Measurements from ENCODE around the gene WNT8B. TPM values are rescaled to one million over a fixed set of nuclear protein-coding genes. Genes with fewer than 3 reads are reported as not detected.

WNT8B gene
- total RNA-seq, 1 donor from 2014 or later: not detected

DNA sequence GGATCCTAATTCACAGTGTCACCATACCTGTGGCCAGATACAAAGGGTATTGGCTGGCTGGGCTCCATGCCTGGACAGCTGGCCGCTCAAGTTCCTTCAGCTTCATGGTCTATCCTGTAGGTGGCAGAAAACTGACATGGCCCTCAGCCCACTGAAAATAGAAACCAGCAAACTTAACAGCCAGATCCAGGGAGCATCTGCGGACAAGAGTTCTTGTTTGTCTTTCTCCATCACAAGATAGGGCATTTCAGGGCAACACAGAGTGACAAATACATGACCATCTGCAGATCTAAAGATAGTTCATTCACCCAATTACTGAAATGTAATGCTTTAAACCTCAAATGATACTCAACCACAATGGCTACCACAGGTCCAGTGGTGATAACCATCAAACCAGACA, 54.0 kb downstream of the WNT8B start:
- no peak for DNase-seq (ENCODE audit: extremely low read depth, low read depth, low spot score)

DNA sequence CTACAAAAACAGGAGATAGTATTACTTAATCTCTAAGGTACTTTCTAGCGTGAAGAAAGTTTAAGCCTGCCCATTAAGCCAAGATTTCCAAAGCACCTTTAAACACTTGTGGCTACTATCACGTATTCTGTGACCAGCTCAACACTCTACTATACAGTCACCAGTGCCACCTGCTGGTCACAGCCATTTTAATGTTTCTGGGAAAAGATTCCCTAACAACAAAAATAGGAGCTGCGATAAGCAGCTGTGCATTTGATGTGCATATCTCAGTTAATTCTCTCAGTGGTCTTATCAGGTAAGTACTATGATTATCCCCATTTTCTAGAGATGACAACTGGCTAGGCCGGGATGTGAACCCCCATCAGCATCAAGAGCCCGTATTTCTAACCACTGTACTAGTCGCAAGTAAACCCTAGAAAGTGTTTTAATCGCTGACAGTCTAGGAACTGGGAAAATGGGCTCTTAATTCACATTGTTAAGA, 56.0 kb downstream of the WNT8B start:
- no peak for DNase-seq (ENCODE audit: extremely low read depth, low read depth, low spot score)

DNA sequence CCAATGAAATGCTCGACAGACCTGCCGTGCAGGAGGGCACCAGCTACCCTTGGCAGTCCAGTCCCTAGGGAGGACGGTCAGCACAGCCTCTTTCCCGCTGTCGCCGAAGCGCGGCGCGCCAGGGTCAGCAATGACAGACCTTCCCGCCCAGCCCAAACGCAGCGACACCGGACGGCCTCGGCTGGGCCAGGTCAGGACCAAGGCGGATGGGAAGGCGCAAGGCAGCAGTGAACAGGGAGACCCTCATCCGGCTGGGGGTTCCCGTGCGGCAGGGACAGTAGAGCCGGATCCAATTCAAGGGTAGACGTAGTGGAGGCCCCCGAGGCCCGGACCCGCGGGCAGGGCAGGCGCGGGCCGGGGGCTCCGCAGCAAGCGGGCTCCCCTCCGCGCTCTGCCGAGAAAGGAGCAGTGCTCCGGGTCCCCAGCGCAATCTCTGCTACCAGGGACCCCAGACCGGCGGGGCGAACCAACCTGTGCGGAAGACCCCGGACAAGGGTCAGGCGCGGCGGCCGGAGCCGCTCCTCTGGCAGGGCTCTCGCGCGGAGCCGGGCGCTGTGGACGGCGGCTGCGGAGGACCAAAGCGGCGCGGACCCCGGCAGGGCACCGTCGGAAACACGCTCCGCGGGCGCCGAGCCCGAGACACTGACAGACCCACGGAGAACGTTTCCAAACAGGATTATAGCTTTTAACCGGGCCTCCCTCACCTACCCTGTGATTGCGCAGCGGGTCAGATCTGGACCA, 56.7 kb downstream of the WNT8B start, which contains the start of gene SEC31B:
SEC31B (minus strand) TSS at position 551 of the 741 bp plus-strand sequence. CDS start 2,909 bp downstream, outside the sequence.
- no peak for DNase-seq (ENCODE audit: extremely low read depth, low read depth, low spot score)

DNA sequence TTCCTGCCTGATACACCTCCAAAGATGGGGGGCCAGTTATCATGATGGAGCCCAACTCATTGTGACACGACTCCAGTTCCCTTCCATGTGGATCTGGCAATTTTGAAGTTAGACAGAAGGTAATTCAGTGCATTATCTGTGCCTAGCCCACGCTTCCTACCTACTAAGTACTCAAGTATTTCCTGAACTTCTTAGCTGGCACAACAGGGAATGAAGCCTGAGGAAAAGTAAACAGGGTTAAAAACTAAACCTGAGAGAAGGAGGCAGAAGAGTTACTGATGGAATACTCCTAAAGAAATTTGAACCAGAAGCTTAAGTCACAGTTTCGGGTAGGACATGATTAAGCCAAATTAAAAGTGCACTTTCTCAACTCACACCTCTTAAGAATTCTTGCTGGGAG, 58.0 kb downstream of the WNT8B start:
- no peak for DNase-seq (ENCODE audit: extremely low read depth, low read depth, low spot score)

DNA sequence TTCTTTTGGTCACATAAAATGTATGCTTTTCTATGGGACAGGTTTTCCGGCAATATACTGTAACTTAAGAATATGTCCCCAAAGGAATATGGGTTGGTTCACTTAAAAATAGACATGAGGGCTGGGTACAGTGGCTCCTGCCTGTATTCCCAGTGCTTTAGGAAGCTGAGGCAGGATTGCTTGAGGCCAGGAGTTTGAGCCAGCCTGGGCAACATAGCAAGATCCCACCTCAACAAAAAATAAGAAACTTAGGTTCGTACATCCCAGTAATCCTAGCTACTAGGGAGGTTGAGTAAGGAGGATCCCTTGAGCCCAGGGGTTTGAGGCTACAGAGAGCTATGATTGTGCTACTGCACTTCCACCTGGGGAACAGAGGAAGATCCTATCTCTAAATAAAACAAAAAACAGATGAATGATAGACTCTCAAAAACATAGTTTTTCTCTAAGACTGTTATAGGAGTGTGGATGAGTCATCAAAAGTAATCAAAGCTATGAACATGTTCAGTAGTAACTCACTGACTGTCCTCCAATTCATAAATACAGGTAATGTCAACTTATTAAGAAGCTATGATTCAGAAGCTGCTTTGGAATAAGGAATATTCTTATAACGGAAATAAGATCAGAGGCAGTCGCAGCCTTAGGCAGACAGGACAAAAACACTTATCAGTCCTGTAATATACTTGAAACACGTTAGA, 59.4 kb downstream of the WNT8B start:
- no peak for DNase-seq (ENCODE audit: extremely low read depth, low read depth, low spot score)

- DNase-seq (ENCODE audit: extremely low read depth, low read depth, low spot score): no peak
Measured at GRCh38 chr10:100522945-100523344, 60.1 kb downstream of the WNT8B start.

DNA sequence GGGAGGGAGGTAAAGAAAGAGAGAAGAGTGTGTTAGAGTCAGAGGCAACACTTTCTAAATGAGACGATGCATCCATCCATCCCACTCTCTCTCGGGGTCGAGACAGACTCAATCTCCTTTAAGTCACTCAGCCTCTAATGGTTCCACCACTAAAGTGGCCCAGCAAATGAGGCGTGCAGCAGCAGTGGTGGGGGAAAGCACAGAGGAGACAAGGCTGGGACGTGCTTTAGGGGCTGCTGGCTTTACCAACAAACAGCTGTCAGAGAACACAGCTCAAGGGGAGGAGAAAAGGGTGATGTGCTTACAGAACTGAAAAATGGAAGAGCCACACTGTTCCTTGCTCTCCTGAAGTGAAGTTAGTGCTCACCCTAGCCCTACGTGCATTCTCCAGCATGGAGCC, 61.4 kb downstream of the WNT8B start:
- DNase-seq (ENCODE audit: extremely low read depth, low read depth, low spot score): no peak

DNA sequence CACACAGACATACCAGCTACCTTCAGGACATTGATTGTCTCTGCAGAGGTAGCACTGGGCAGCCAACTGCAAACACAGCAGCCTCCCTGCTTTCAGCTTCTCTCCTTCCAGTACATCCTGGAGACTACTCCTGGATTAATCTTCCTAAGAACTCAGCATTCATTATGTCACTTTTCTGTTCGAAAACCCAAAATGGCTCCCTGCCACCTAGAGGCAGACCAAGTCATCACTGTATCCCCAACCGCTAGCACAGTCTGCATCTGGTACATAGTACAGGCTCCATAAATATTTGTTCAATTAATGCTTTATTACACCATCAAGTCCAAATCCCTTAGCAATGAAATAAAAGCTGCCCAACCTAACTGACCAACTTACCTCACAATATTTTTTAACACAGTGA, 61.8 kb downstream of the WNT8B start:
- DNase-seq (ENCODE audit: extremely low read depth, low read depth, low spot score): no peak

GRCh38 chr10:100528123-100528886, 65.5 kb downstream of the WNT8B start:
- no peak for DNase-seq (ENCODE audit: extremely low read depth, low read depth, low spot score)

- no peak for DNase-seq (ENCODE audit: extremely low read depth, low read depth, low spot score)
Measured at GRCh38 chr10:100528921-100529474, 66.2 kb downstream of the WNT8B start.

- DNase-seq (ENCODE audit: extremely low read depth, low read depth, low spot score): no peak
Measured at GRCh38 chr10:100529475-100530298, 66.9 kb downstream of the WNT8B start, which contains the start of gene NDUFB8. TSS of gene NDUFB8 (minus strand) at chr10:100529871. CDS start at chr10:100529851, 20 bp downstream.

DNA sequence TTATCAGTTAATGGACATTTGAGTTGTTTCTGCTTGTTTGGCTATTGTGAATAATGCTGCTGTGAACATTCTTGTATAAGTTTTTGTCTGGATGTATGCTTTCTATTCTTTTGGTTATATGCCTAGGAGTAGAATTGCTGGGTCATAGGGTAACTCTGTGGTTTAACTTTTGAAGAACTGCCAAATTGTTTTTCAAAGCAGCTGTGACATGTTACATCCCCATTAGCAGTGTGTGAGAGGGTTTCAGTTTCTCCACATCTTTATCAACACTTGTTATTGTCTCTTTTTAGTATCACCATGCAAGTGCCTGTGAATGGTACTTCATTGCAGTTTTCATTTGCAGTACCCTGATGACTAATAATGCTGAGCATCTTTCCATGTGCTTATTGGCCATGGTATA, 69.0 kb downstream of the WNT8B start:
- DNase-seq (ENCODE audit: extremely low read depth, low read depth, low spot score): no peak

Other genes with a start within 250 kb of the WNT8B start
- gene CHUK, start 233.4 kb upstream of the WNT8B start, total RNA-seq: 8.8 and 12.9 TPM in 2 replicates
- 14.2 and 28.3 TPM in 2 replicates for gene CWF19L1, start 195.4 kb upstream of the WNT8B start, total RNA-seq
- gene BLOC1S2, start 176.3 kb upstream of the WNT8B start, total RNA-seq: 33.7 and 54.5 TPM in 2 replicates
- gene PKD2L1, start 132.8 kb upstream of the WNT8B start, total RNA-seq: not detected in 2 replicates
- gene SCD, start 115.8 kb upstream of the WNT8B start, total RNA-seq: 140 and 142 TPM in 2 replicates
- gene SEC31B, start 56.9 kb downstream of the WNT8B start, total RNA-seq: 2.8 and 11.6 TPM in 2 replicates
- 125 and 141 TPM in 2 replicates for gene NDUFB8, start 66.9 kb downstream of the WNT8B start, total RNA-seq
- 6.1 and 9.9 TPM in 2 replicates for gene HIF1AN, start 72.9 kb downstream of the WNT8B start, total RNA-seq